ENCODE measurements around the gene CALCOCO1. TPM values are rescaled to one million over a fixed set of nuclear protein-coding genes. Genes with fewer than 3 reads are reported as not detected.
A peak's percentile ranks its signal among the peaks of the same experiment; 100 is the strongest.

Gene CALCOCO1
- total and polyA plus RNA-seq, 7 donors, result 24.0 to 322 (median 232) TPM

- Histone ChIP-seq H3K36me3 (peaks cover 0 to 7% (median 2%) of the 10 kb centered on the region in 4 donors), H3K4me1 (peaks cover 0 to 24% (median 17%) of the 10 kb centered on the region in 4 donors), H3K4me3 (no peak overlapping the region), H3K27ac (no peak overlapping the region), H3K9me3 (no peaks in the 10 kb centered on the region), H3K27me3 (no peaks in the 10 kb centered on the region)
- DNase-seq, result no peak
- TF ChIP-seq EP300 (IDR thresholded peaks at IDR 0.05) (no peak), POLR2AphosphoS5 (IDR thresholded peaks at IDR 0.05) (no peak), CTCF (IDR thresholded peaks at IDR 0.05) (no peak), POLR2A (IDR thresholded peaks at IDR 0.05) (no peak)
- intact Hi-C loops (cut with DNase I), result no loop called here
Measured at GRCh38 chr12:53729644-53730043, 2.4 kb upstream of the CALCOCO1 start.

GRCh38 chr12:53728206-53728605, 954 bp upstream of the CALCOCO1 start:
- intact Hi-C loops (cut with DNase I), result no loop called here
- TF ChIP-seq EP300 (IDR thresholded peaks at IDR 0.05) (no peak), POLR2A (IDR thresholded peaks at IDR 0.05) (no peak), CTCF (IDR thresholded peaks at IDR 0.05) (no peak)
- DNase-seq, result no peak
- H3K27me3 ChIP-seq, result no peaks in the 10 kb centered on the region
- H3K4me3 ChIP-seq, result peak overlapping the region in 2 of 4 donors; percentile 78 to 79
- peak overlapping the region; percentile 73 to 83 (median 76) for H3K27ac ChIP-seq
- H3K9me3 ChIP-seq, result no peaks in the 10 kb centered on the region
- 73 to 78% methylated on average over 7 of the region's 7 CpGs for WGBS, 2 donors
- peaks cover 0 to 24% (median 17%) of the 10 kb centered on the region in 4 donors for H3K4me1 ChIP-seq
- peaks cover 7 to 21% (median 14%) of the 10 kb centered on the region in 4 donors for H3K36me3 ChIP-seq

GRCh38 chr12:53726946-53727309, 324 bp downstream of the CALCOCO1 start:
- Histone ChIP-seq H3K36me3 (peaks cover 17 to 34% (median 23%) of the 10 kb centered on the region in 4 donors), H3K9me3 (no peaks in the 10 kb centered on the region), H3K4me1 (peaks cover 0 to 24% (median 17%) of the 10 kb centered on the region in 4 donors), H3K27me3 (no peaks in the 10 kb centered on the region), H3K27ac (peak overlapping the region; percentile 73 to 83 (median 76)), H3K4me3 (peak overlapping the region; percentile 78 to 85 (median 80))
- no peak for DNase-seq
- TF ChIP-seq POLR2A (IDR thresholded peaks at IDR 0.05) (no peak), POLR2AphosphoS5 (IDR thresholded peaks at IDR 0.05) (no peak), CTCF (IDR thresholded peaks at IDR 0.05) (no peak), EP300 (IDR thresholded peaks at IDR 0.05) (no peak)
- intact Hi-C loops (cut with DNase I), result no loop called here
- 0 to 2% methylated on average over 15 of the region's 15 CpGs for WGBS, 2 donors

GRCh38 chr12:53726341-53726740, 911 bp downstream of the CALCOCO1 start:
- 4 to 37% methylated on average over 2 of the region's 2 CpGs for WGBS, 2 donors
- peak overlapping the region in 1 of 4 donors; percentile 74 for H3K27ac ChIP-seq
- intact Hi-C loops (cut with DNase I), result no loop called here

More at GRCh38 chr12:53726341-53726740, 911 bp downstream of the CALCOCO1 start:
- Histone ChIP-seq H3K4me1 (peaks cover 0 to 24% (median 17%) of the 10 kb centered on the region in 4 donors), H3K4me3 (peak overlapping the region; percentile 78 to 85 (median 80)), H3K36me3 (peaks cover 21 to 40% (median 29%) of the 10 kb centered on the region in 4 donors), H3K9me3 (no peaks in the 10 kb centered on the region), H3K27me3 (no peaks in the 10 kb centered on the region)
- no peak for TF ChIP-seq CTCF (IDR thresholded peaks at IDR 0.05)
- no peak for TF ChIP-seq POLR2A (IDR thresholded peaks at IDR 0.05)
- no peak for TF ChIP-seq POLR2AphosphoS5 (IDR thresholded peaks at IDR 0.05)
- no peak for TF ChIP-seq EP300 (IDR thresholded peaks at IDR 0.05)
- DNase-seq, result no peak

Measured in sigmoid colon (tissue), 7 donors.